MM.1S (cell line): ENCODE results near the gene SCT.

Experiments
- CTCF ChIP-seq: fragments of 300-600 bp; sonication (generic); IDR thresholded peaks from 2 replicates; pipeline ENCODE4 v1.5.1; 2016; ENCODE audit warnings: antibody characterized with exemption, low read length, mixed read lengths
- EZH2 ChIP-seq: fragments of 300-600 bp; sonication (generic); optimal IDR thresholded peaks from 2 replicates; pipeline ENCODE3; 2017; ENCODE audit warnings: low read depth, mild to moderate bottlenecking, antibody characterized with exemption, low read length, mixed read lengths
- EZH2phosphoT487 ChIP-seq: fragments of 300-600 bp; sonication (generic); IDR thresholded peaks from 2 replicates; pipeline ENCODE4 v1.6.1; 2018; ENCODE audit warnings: antibody characterized with exemption, low read length

DNA sequence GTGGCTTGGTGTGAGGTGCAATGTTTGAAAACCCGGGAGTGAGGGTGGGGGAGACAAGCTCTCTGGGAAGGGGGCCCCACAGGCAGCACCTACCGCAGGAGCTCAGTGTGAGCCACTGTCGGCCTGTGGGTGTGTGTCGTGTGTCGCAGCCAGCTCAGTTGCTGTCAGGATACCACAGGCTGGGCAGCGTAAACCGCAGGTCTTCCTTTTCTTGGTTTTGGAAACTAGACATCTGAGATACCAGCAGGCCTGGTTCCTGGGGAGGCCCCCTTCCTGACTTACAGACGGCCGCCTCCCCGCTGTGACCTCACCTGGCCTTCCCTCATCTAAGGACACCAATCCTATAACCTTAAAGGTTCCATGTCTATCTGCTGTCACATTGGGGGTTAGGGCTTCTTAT is 30.6 kb downstream of the SCT start:
- TF ChIP-seq CTCF (no peak), EZH2phosphoT487 (no peak), EZH2 (no peak)
